GM18873 (cell line): Measurements from ENCODE around the gene SUCLG1.
"Not testable (repeated sequence)": the region's sequence is repeated elsewhere in the genome, so short reads cannot be mapped to it uniquely, and the experiment has no call there.

ENCODE experiments used
- ATAC-seq: cut with Tn5 transposase; IDR thresholded peaks from one replicate; pipeline ENCODE4 v1.9.1; 2021; ENCODE audit warnings: mild to moderate bottlenecking, moderate library complexity, moderate number of reproducible peaks; ENCODE audit not compliant: unreplicated experiment, low FRiP score

SUCLG1 gene

DNA sequence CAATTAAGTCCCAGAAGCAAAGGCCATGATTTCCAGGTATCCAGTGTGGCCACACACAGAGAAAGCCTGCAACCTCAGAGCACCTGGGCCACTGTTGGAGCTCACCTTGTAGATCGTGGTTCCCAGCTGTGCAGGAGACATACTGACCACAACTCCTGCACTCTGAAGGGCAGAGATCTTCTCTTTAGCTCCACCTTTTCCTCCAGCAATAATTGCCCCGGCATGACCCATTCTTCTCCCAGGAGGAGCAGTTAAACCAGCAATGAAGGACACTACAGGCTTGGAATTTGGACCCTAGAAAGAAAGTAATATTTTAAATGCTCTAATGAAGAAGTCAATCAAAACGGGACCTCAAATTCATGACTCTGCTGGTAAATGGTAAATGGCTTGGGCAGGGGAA is 33.8 kb downstream of the SUCLG1 start:
- no peak for ATAC-seq

DNA sequence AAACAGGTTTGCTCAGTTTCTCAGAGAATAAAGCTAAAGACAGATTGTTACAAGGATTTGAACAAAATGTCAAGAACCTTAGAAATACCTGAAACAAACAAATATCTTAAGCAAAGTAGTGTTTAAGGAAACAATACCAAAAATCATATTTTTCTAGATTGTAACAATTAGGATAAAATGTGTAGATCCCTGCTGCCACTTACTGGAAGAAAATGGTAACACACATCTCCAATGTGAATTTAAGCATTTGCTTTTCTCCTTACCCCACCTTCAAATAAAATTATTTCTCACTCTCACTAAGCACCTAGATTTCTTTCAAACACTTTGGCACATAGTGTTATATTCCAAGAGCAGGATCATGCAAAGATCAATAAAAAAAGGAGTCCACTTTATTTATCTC is 34.9 kb downstream of the SUCLG1 start:
- ATAC-seq, result no peak

DNA sequence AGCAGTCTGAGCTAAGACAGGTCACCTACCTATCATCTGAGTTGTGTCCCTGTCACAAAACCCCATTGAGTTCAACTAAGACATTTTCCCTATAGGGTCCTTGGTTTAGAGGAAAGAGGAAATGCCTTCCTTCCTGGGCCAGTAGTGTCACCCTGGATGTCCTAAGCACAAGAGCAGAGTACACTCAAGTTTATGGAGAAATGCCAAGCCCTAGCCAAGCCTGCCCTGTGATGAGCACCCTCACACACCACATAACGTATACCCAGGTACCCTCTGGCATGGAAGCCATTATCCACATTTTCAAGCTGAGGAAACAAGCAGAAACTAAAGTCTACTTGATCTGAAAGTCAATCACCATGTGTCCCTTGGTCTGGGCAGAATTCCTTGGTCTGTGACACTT is 37.3 kb downstream of the SUCLG1 start:
- ATAC-seq, result no peak

DNA sequence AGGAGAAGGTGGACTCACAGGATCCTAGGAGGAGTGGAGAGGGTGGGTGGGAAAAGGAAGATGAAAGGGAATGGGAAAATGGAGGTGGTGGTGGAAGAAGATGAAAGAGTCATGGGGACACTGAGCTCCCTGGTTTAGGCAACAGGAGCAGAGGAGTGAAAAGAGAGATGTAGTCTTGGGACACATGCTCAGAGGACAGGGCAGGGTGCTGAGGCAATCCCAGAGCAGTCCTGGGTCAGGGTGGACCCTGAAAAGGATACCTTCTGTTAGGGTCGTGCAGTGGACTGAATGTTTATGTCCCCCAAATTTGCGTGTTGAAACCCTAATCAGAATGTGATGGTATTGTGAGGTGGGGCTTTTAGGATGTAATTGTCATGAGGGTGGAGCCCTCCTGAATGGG is 37.9 kb downstream of the SUCLG1 start:
- ATAC-seq, result no peak

DNA sequence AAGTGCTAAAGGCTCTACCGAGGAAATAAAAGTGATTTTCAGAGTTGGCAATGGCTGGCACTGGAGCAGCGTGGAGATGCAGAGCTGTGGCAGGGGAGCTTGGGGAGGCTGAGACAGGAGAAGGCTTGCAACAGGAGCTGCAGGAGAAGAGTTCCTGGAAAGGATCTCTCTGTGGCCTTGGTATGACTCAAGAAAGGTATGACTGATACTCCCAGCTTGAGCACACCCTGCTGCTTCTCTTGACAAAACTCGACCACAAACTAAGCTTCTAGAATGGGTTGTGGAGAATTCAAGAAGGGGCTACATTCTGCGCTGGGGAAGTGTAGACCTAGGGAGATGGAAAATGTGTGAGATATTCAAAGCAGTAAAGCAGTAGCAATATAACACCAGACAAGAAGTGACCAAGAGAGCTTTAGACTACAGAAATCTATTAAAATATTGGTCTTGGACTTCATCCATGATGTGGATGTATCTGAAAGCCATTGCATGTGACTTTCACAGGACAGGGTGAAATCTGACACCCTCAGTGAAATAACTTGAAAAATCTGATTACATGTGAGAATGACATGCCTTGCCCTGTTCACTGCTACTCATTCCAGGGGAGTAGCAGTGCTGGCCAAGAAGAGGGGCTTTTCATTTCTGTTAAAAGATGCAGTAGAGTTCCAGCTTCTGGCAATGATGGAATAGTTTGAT is 41.5 kb downstream of the SUCLG1 start:
- ATAC-seq, result no peak

DNA sequence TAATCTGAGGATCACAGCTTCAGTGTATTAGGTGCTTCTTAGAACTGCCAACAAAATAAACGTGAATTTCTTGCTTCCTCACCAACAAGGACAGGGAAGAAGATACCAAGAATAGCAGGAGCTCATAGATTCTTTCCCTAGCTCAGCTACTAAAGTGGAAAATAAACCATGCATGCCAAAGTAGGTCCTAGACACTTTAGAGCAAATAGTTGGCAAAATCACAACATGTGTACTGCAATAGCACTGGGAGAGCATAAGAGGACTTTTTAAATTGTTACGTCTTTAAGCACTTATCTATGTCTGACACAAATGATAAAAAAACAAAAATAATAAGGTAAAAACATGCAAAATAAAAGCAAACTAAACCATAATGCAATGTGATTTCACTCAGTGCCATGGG is 49.5 kb downstream of the SUCLG1 start:
- ATAC-seq, result no peak

DNA sequence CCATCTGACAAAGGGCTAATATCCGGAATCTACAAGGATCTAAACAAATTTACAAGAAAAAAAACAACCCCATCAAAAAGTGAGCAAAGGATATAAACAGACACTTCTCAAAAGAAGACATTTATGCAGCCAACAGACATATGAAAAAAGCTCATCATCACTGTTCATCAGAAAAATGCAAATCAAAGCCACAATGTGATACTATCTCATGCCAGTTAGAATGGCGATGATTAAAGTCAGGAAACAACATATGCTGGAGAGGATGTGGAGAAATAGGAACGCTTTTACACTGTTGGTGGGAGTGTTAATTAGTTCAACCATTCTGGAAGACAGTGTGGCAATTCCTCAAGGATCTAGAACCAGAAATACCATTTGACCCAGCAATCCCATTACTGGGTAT is 57.0 kb downstream of the SUCLG1 start:
- not testable (repeated sequence) for ATAC-seq

DNA sequence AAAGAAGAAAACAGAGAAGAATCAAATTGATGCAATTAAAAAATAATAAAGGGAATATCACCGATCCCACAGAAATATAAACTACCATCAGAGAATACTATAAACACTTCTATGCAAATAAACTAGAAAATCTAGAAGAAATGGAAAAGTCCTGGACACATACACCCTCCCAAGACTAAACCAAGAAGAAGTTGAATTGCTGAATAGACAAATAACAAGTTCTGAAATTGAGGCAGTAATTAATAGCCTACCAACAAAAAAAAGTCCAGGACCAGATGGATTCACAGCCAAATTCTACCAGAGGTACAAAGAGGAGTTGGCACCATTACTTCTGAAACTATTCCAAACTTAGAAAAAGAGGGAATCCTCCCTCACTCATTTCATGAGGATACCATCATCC is 59.2 kb downstream of the SUCLG1 start:
- ATAC-seq, result not testable (repeated sequence)

DNA sequence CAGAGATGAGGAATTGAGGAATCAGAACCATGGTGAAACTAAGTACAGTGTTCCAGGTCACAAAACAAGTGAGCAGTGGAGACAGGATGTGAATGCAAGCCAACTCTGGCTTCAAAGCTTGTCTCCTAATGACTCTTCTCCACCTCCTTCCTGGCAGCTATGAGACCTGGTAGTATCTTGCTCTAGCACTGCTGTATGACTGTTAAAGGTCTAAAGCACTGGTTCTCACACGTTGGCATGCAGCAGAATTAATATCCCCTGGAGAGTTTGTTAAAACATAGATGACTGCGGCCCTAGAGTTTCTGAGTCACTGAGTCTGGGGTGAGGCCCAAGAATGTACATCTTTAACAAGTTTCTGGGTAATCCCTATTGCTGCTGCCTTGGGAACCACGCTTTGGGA is 63.3 kb downstream of the SUCLG1 start:
- ATAC-seq, result no peak

DNA sequence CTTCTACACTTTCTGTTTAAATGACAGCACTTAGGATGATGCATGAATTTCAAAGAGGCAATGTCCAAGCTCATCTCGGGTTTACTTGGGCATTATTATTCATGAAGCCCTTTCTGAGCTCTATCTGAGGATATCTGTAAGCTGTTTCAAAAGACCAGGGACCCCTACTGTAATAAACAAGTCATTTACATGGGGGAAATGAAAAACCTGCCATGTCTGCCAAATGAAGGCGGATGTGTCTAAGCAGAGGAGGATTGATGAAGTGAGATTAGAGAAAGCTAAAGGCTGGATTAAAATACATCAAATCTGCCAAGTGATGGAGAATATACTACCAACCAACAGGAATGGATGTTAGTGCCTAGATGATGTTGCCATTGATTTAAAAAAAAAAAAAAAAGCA is 64.5 kb downstream of the SUCLG1 start:
- no peak for ATAC-seq

DNA sequence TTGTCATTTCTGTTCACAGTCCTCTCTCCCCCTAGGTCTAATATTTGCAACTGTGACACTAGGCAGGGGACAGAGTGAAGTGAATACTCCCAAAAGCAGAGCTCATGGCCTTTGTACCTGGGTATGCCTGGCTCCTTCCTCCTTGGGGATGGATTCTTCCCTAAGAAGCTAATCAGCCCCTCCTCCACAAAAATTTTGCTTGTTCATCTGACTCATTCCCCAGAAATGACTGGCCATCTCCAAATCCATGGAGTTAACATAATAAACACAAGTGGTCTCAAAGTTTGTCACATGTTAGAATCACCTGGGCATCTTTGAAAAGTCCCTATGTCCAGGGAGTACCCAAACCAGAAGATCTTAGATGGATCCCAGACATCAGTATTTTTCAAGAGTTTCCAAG is 65.3 kb downstream of the SUCLG1 start:
- ATAC-seq, result no peak

DNA sequence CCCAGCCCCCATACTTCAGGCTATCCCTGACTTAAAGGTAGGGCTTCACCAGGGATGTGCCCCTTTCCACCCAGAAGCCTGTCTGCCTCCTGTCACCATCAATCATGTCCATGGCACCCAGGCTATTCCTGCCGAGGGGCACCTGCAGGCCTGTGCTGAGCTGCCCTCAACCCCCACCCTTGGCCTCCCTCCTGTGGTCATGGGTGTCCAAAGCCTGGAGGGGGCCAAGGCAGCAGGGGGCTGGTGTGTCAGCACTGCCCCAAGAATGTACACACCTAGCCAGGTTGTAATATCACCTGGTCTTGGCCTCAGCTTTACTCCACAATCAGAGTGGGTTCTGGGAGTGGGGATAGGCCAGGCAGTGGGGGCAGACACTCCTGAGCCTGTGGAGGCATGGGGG is 69.3 kb downstream of the SUCLG1 start:
- ATAC-seq, result no peak

DNA sequence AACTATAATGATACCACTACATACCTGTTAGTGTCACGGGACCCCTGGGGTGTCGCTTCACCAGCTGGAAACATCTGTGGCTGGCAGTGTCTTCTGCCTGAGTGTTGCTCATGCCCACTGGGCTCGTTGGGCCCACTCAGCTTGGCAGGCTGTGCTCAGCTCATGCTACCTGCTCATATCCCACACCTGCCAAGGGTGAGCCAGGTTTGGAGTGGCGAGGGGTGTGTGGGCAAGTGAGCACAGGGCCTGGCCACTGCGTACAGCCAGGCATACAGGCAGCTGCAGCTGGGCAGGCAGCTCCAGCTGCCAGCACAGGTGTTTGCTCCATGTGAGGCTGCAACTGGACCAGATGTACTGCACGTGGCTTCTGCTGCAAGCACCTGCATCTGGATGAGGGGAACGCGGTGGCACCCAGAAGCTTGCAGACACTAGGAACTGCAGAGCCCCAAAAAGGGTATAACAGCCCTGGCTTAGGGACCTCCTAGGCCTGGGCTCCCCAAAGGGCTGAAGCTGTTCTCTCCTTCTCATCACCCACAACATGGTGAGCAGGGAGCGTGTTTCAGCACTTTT is 70.1 kb downstream of the SUCLG1 start:
- no peak for ATAC-seq

DNA sequence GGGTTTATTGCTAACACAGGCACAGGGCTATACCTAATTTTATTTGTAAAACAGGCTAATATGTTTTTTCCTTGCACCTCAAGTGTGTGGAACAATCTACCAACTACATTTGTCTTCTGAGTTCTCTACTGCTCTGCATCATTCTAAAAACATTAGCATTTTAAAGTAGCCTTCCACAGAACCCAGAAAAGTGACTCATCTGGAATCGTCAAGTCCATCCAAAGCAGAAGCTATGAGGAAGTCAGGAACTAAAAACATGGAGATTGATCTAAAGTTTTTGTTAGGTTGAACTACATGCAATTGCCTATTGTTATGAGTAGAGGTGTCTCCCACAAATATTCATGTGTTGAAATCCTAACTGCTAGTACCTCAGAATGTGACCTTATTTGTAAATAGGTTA is 70.9 kb downstream of the SUCLG1 start:
- ATAC-seq, result no peak

DNA sequence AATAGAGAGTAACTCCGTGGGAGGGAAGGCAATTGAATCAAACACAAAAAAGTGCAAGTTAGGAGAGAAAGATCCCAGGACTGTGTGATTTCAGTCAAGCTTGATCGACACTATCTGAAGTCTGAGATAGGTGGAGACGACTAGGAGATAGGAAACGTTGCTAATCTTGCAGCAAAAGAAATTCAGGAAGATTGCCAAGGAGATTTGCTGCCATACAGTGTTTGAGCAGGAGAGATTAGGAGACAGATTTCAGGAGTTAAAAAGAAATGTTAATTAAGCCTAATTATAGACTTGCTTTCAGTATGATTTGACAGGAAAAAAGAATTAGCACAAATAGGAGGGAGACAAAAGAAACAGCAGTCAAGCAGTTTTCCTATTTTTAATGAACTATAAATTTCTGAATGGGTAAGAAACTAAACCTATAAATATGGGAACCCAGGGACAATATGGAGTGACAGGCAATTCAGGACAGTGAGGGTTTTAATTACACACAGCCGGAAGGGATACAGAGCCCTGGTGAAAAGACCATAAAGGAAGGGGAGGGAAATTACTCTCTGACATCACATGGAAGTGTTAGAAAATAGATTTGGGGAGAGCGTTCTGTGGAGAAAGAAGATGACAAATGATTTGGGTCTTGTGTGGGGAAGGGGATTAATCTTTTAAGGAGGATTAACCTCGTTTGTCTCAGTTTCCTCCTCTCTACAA is 72.6 kb downstream of the SUCLG1 start:
- no peak for ATAC-seq

DNA sequence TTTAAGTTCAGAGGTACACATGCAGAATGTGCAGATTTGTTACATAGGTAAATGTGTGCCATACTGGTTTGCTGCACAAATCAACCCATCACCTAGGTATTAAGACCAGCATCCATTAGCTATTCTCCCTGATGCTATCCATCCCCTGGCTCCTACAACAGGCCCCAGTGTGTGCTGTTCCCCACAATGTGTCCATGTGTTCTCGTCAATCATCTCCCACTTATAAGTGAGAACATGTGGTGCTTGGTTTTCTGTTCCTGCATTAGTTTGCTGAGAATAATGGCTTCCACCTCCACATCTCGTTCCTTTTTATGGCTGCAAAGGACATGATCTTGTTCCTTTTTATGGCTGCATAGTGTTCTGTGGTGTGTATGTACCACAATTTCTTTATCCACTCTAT is 75.8 kb downstream of the SUCLG1 start:
- ATAC-seq, result no peak

DNA sequence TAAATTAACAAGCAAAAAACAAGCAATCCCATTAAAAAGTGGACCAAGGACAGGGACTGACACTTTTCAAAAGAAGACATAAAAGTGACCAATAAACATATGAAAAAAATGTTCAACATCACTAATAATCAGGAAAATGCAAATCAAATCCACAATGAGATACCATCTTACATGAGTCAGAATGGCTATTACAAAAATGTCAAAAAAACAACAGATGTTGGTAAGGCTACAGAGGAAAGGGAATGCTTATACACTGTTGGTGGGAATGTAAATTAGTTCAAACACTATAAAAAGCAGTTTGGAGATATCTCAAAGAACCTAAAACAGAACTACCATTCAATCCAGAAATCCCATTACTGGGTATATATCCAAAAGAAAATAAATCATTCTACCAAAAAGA is 78.2 kb downstream of the SUCLG1 start:
- no peak for ATAC-seq

DNA sequence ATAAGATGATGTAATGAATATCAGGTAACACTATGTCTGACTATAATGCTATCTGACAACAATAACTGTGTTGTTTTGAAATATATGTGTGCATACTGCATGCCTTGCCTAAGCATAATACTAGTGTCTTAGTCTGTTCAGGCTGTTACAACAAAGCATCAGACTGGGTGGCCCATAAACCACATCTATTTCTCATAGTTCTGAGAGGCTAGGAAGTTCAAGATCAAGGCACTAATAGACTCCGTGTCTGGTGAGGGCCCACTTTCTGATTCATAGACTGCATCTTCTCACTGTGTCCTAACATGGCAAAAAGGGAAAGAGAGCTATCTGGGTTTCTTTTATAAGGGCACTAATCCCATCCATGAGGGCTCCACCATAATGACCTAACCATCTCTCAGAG is 80.1 kb downstream of the SUCLG1 start:
- no peak for ATAC-seq

DNA sequence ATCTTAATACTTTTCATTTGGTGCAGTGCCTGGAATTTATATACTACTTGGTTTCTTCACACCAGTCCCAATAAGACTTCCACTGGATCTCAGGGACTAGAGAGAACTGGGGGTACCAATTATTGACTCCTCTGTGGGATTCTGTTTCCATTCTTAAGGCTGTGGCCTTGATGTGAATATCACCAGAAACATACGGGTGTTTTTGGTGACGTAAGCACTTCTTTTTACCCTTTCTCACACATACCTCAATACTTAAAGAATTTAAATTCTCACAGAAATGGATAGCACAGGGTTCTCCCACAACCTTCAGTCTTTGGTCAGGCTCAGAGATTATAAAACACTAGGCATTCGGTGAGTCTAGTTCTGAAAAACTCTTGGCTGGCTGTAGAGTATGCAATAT is 84.1 kb downstream of the SUCLG1 start:
- no peak for ATAC-seq

DNA sequence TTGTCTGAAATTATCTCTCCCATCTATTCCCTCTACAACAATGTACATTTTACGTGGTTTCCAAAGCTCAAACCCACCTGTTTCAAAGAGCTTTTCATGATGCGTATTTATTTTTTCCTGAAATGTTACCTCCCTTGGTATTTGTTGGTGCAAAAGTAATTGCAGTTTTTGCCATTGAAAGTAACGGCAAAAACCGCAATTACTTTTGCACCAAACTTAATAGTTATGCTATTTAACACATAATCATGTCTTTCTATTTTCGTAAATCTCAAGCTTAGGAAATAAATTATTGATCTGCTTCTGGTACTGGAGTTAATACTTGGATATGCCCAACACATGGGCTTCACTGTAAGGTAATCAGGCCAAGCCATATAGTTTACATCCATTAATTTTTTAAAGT is 85.2 kb downstream of the SUCLG1 start:
- ATAC-seq, result no peak
